Muscle of back (tissue), 13 donors: Measurements from ENCODE around the gene PRPF31. TPM values are rescaled to one million over a fixed set of nuclear protein-coding genes. Genes with fewer than 3 reads are reported as not detected.
"Not testable (repeated sequence)": the region's sequence is repeated elsewhere in the genome, so short reads cannot be mapped to it uniquely, and the experiment has no call there.

Experiments
- DNase-seq, 3 donors: peaks; one replicate each; pipeline versions ENCODE4 v3.0.0 to v3.0.0-alpha.2; 2013
- long read RNA-seq, 9 donors: transcript quantifications; one replicate each; lab custom pipeline, GENCODE V29; 2026
- polyA plus RNA-seq, 10 donors: library from polyadenylated mRNA; unstranded; fragments of 120-200 nt; gene quantifications; one replicate each; pipeline ENCODE4 v1.2.1, GENCODE V29; 2013; ENCODE audit not compliant: insufficient read length in 10 of 10

The PRPF31 gene
- 10 to 100 TPM; 35.0 to 52.0 (median 45.4) TPM for polyA plus RNA-seq
- long read RNA-seq, donor 1, partial matches to known transcripts = 26 of 30 reads
- long read RNA-seq, donor 1, other reads (novel, unspliced or antisense) = 0 of 30 reads
- long read RNA-seq, donor 2, partial matches to known transcripts = 9 of 14 reads
- long read RNA-seq, donor 2, other reads (novel, unspliced or antisense) = 0 of 14 reads
- long read RNA-seq, donor 3 = 0 reads
- long read RNA-seq, donor 4, transcript PRPF31-201 (14 exons, 2,126 nt) = major isoform, 11 of 24 reads
- long read RNA-seq, donor 4, partial matches to known transcripts = 13 of 24 reads
- long read RNA-seq, donor 4, other reads (novel, unspliced or antisense) = 0 of 24 reads
- long read RNA-seq, donor 5, transcript PRPF31-201 (14 exons, 2,126 nt) = major isoform, 7 of 13 reads
- long read RNA-seq, donor 5, partial matches to known transcripts = 6 of 13 reads
- long read RNA-seq, donor 5, other reads (novel, unspliced or antisense) = 0 of 13 reads
- long read RNA-seq, donor 6, transcript PRPF31-201 (14 exons, 2,126 nt) = major isoform, 11 of 16 reads
- long read RNA-seq, donor 6, partial matches to known transcripts = 5 of 16 reads
- long read RNA-seq, donor 6, other reads (novel, unspliced or antisense) = 0 of 16 reads
- long read RNA-seq, donor 7, transcript PRPF31-201 (14 exons, 2,126 nt) = major isoform, 8 of 24 reads
- long read RNA-seq, donor 7, partial matches to known transcripts = 16 of 24 reads
- long read RNA-seq, donor 7, other reads (novel, unspliced or antisense) = 0 of 24 reads
- long read RNA-seq, donor 8, transcript PRPF31-201 (14 exons, 2,126 nt) = major isoform, 6 of 22 reads
- long read RNA-seq, donor 8, partial matches to known transcripts = 16 of 22 reads
- long read RNA-seq, donor 8, other reads (novel, unspliced or antisense) = 0 of 22 reads
- long read RNA-seq, donor 9, partial matches to known transcripts = 5 of 5 reads
- long read RNA-seq, donor 9, other reads (novel, unspliced or antisense) = 0 of 5 reads

GRCh38 chr19:54115109-54116063 is at the start of gene PRPF31, which contains the start of gene TFPT:
PRPF31 (plus strand) TSS chr19:54115754; CDS start chr19:54118279, 2,525 bp downstream.
TFPT (minus strand) TSS chr19:54115657; CDS start chr19:54115269, 388 bp downstream.
- peak; percentile 98 to 100 (median 99) for DNase-seq

GRCh38 chr19:54069470-54069869 is 46.1 kb upstream of the PRPF31 start:
- no peak for DNase-seq

GRCh38 chr19:54073829-54074228 is 41.7 kb upstream of the PRPF31 start:
- DNase-seq = no peak

GRCh38 chr19:54074851-54075250 is 40.7 kb upstream of the PRPF31 start:
- no peak for DNase-seq

- DNase-seq = no peak
These were observed 38.2 kb upstream of the PRPF31 start for GRCh38 chr19:54077334-54077733.

GRCh38 chr19:54081032-54081431 is 34.5 kb upstream of the PRPF31 start, which contains the start of gene TARM1:
TARM1 (minus strand) TSS chr19:54081365; CDS start chr19:54081340, 25 bp downstream.
- DNase-seq = no peak

GRCh38 chr19:54084410-54084809 is 31.1 kb upstream of the PRPF31 start:
- DNase-seq = no peak

GRCh38 chr19:54094426-54095000 is 21.0 kb upstream of the PRPF31 start:
- no peak for DNase-seq

GRCh38 chr19:54095136-54095858 is 20.3 kb upstream of the PRPF31 start:
- no peak for DNase-seq

GRCh38 chr19:54095859-54096616 is 19.5 kb upstream of the PRPF31 start:
- peak in 1 of 3 donors; percentile 55 for DNase-seq

GRCh38 chr19:54096617-54097106 is 18.9 kb upstream of the PRPF31 start:
- DNase-seq = peak in 1 of 3 donors; percentile 39

- no peak for DNase-seq
These were observed 16.2 kb upstream of the PRPF31 start for GRCh38 chr19:54099190-54099902.

GRCh38 chr19:54099903-54100255 is 15.7 kb upstream of the PRPF31 start:
- DNase-seq = not testable (repeated sequence)

- DNase-seq = peak in 1 of 3 donors; percentile 34
These were observed 15.0 kb upstream of the PRPF31 start, which contains the start of gene OSCAR for GRCh38 chr19:54100561-54100960. OSCAR (minus strand) TSS chr19:54100803; CDS start chr19:54100792, 11 bp downstream.

GRCh38 chr19:54102421-54103169 is 13.0 kb upstream of the PRPF31 start, which contains the start of gene NDUFA3:
NDUFA3 (plus strand) TSS chr19:54102855; CDS start chr19:54102879, 24 bp downstream.
- peak; percentile 99 to 100 (median 100) for DNase-seq

- no peak for DNase-seq
These were observed 10.4 kb upstream of the PRPF31 start for GRCh38 chr19:54104998-54105715.
